MM.1S (cell line): Measurements from ENCODE around the gene EIF3M.
A peak's percentile ranks its signal among the peaks of the same experiment; 100 is the strongest.

Experiments used
- DNase-seq: peaks from one replicate; pipeline ENCODE4 v3.0.0-alpha.2; 2015
- H2AFZ ChIP-seq: fragments of 300-600 bp; sonication (generic); 2 replicates; pipeline ENCODE4 v1.6.0; 2016; ENCODE audit warnings: antibody characterized with exemption, low read length
- H3F3A ChIP-seq: fragments of 300-600 bp; sonication (generic); 2 replicates; pipeline ENCODE4 v1.6.1; 2016; ENCODE audit warnings: mild to moderate bottlenecking, antibody characterized with exemption, low read length, moderate library complexity, mixed read lengths; ENCODE audit not compliant: insufficient read depth
- H3K27ac ChIP-seq: fragments of 300-600 bp; sonication (generic); 2 replicates; pipeline ENCODE4 v1.5.1; 2016; ENCODE audit warnings: mild to moderate bottlenecking, low read length
- H3K27me3 ChIP-seq: fragments of 300-600 bp; sonication (generic); replicated peaks from 2 replicates; pipeline ENCODE4 v1.6.0; 2016; ENCODE audit warnings: low read length; ENCODE audit not compliant: insufficient read depth
- H3K36me3 ChIP-seq: fragments of 300-600 bp; sonication (generic); replicated peaks from 2 replicates; pipeline ENCODE4 v1.6.1; 2016; ENCODE audit warnings: mild to moderate bottlenecking, low read length, mixed read lengths; ENCODE audit not compliant: insufficient read depth
- H3K4me1 ChIP-seq: fragments of 300-600 bp; sonication (generic); 2 replicates; pipeline ENCODE4 v1.6.1; 2016; ENCODE audit warnings: low read length, mixed read lengths
- H3K4me2 ChIP-seq: fragments of 300-600 bp; sonication (generic); 2 replicates; pipeline ENCODE4 v1.6.0; 2016; ENCODE audit warnings: low read depth, low read length
- H3K4me3 ChIP-seq: fragments of 300-600 bp; sonication (generic); 2 replicates; pipeline ENCODE4 v1.5.1; 2016; ENCODE audit warnings: low read length, mixed read lengths
- H3K79me2 ChIP-seq: fragments of 300-600 bp; sonication (generic); 2 replicates; pipeline ENCODE4 v1.6.1; 2016; ENCODE audit warnings: mixed run types, low read length, mixed read lengths
- H3K9ac ChIP-seq: fragments of 300-600 bp; sonication (generic); 2 replicates; pipeline ENCODE4 v1.6.1; 2016; ENCODE audit warnings: low read length, mixed read lengths
- H3K9me2 ChIP-seq: fragments of 300-600 bp; sonication (generic); replicated peaks from 2 replicates; pipeline ENCODE4 v1.6.1; 2016; ENCODE audit warnings: mild to moderate bottlenecking, low read length, mixed read lengths; ENCODE audit not compliant: insufficient read depth
- H3K9me3 ChIP-seq: fragments of 300-600 bp; sonication (generic); replicated peaks from 2 replicates; pipeline ENCODE4 v1.6.1; 2016; ENCODE audit warnings: mild to moderate bottlenecking, low read length, mixed read lengths; ENCODE audit not compliant: insufficient read depth
- H4K20me1 ChIP-seq: fragments of 300-600 bp; sonication (generic); 2 replicates; pipeline ENCODE4 v1.6.1; 2016; ENCODE audit warnings: mild to moderate bottlenecking, low read length, moderate library complexity, mixed read lengths; ENCODE audit not compliant: insufficient read depth
- CTCF ChIP-seq: fragments of 300-600 bp; sonication (generic); IDR thresholded peaks from 2 replicates; pipeline ENCODE4 v1.5.1; 2016; ENCODE audit warnings: antibody characterized with exemption, low read length, mixed read lengths
- EZH2 ChIP-seq: fragments of 300-600 bp; sonication (generic); optimal IDR thresholded peaks from 2 replicates; pipeline ENCODE3; 2017; ENCODE audit warnings: low read depth, mild to moderate bottlenecking, antibody characterized with exemption, low read length, mixed read lengths
- EZH2phosphoT487 ChIP-seq: fragments of 300-600 bp; sonication (generic); IDR thresholded peaks from 2 replicates; pipeline ENCODE4 v1.6.1; 2018; ENCODE audit warnings: antibody characterized with exemption, low read length

The EIF3M gene

GRCh38 chr11:32561835-32562234 lies 21.8 kb upstream of the EIF3M start:
- Histone ChIP-seq H3K9me2 (no peaks in the 10 kb centered on the region), H3K9me3 (no peaks in the 10 kb centered on the region), H3K9ac (no peak overlapping the region), H3F3A (no peaks in the 10 kb centered on the region), H3K27ac (no peak overlapping the region), H3K79me2 (no peaks in the 10 kb centered on the region), H3K27me3 (no peaks in the 10 kb centered on the region), H3K4me1 (no peaks in the 10 kb centered on the region), H2AFZ (no peak overlapping the region), H3K4me2 (no peak overlapping the region), H4K20me1 (no peaks in the 10 kb centered on the region), H3K4me3 (no peak overlapping the region), H3K36me3 (no peaks in the 10 kb centered on the region)
- no peak for TF ChIP-seq EZH2phosphoT487
- TF ChIP-seq EZH2: no peak
- DNase-seq: no peak

DNA sequence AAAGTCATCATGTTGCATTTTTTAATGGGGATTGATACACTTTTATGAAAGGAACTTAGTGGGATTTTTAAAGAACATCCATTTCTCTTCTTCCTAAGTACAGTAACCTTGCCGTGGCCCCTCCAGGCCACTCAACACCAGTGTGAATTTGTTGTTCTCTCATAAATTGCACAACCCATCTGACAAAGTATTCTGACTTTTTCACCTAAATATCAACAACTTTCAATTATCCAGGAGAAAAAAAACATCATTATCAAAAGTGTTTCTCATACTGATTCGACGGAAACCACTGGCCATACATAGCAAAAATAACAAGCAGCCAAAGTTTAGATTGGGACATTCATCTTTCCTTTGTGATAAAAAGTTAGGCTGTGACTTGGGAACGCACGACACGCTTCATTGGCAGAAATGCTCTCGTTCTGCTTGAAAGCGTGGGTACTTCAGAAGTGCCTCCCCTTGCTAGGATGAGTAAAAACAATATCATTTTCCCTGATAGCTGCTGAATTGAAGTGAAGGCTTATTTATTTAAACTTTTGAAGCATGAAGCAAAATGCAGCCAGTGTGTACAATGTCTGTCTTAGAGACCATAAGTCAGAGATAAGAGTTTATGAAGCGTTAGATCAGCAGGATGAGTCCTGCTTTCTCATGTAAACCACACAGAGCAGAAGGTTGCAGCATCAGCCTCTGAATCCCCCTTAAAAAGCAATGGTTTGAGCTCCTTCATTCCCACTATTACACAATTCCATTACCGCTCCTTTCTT lies 20.6 kb upstream of the EIF3M start:
- Histone ChIP-seq H3K9me2 (no peaks in the 10 kb centered on the region), H3K79me2 (no peaks in the 10 kb centered on the region), H3K27me3 (no peaks in the 10 kb centered on the region), H3K4me3 (no peak overlapping the region), H3K4me1 (no peaks in the 10 kb centered on the region), H3K4me2 (no peak overlapping the region), H3F3A (no peaks in the 10 kb centered on the region), H3K9ac (no peak overlapping the region), H4K20me1 (no peaks in the 10 kb centered on the region), H3K27ac (no peak overlapping the region), H3K9me3 (no peaks in the 10 kb centered on the region), H3K36me3 (no peaks in the 10 kb centered on the region), H2AFZ (no peak overlapping the region)
- no peak for TF ChIP-seq EZH2
- no peak for TF ChIP-seq CTCF
- TF ChIP-seq EZH2phosphoT487: no peak
- no peak for DNase-seq

GRCh38 chr11:32563600-32563959 lies 20.1 kb upstream of the EIF3M start:
- Histone ChIP-seq H3K27ac (no peak overlapping the region), H2AFZ (no peak overlapping the region), H3K9ac (no peak overlapping the region), H4K20me1 (no peaks in the 10 kb centered on the region), H3K4me1 (no peaks in the 10 kb centered on the region), H3K27me3 (no peaks in the 10 kb centered on the region), H3K9me3 (no peaks in the 10 kb centered on the region), H3K79me2 (no peaks in the 10 kb centered on the region), H3K9me2 (no peaks in the 10 kb centered on the region), H3K4me3 (no peak overlapping the region), H3K36me3 (no peaks in the 10 kb centered on the region), H3F3A (no peaks in the 10 kb centered on the region), H3K4me2 (no peak overlapping the region)
- TF ChIP-seq EZH2 (no peak), EZH2phosphoT487 (no peak), CTCF (no peak)
- DNase-seq: no peak

- no peaks in the 10 kb centered on the region for H3K36me3 ChIP-seq
- H3K4me3 ChIP-seq: no peak overlapping the region
- no peaks in the 10 kb centered on the region for H3F3A ChIP-seq
- H4K20me1 ChIP-seq: no peaks in the 10 kb centered on the region
- no peak for TF ChIP-seq EZH2phosphoT487
- TF ChIP-seq CTCF: no peak
- no peak for TF ChIP-seq EZH2
- no peak overlapping the region for H3K9ac ChIP-seq
- no peaks in the 10 kb centered on the region for H3K4me1 ChIP-seq
- H3K27me3 ChIP-seq: no peaks in the 10 kb centered on the region
- peak overlapping the region; percentile 35; the same call in 1 of the 2 replicates for H2AFZ ChIP-seq
- H3K9me2 ChIP-seq: no peaks in the 10 kb centered on the region
- no peak overlapping the region for H3K27ac ChIP-seq
- no peaks in the 10 kb centered on the region for H3K79me2 ChIP-seq
- no peak overlapping the region for H3K4me2 ChIP-seq
- no peaks in the 10 kb centered on the region for H3K9me3 ChIP-seq
- no peak for DNase-seq
Observed at GRCh38 chr11:32566517-32566916, 17.1 kb upstream of the EIF3M start.
